ENCODE measurements around the gene WDR45B.

WDR45B gene

GRCh38 chr17:82677353-82677925 is 29.2 kb upstream of the WDR45B start:
- in situ Hi-C loops (cut with MboI; ENCODE audit: low sequenced_read_pairs), result no loop called here

GRCh38 chr17:82675476-82676245 is 27.4 kb upstream of the WDR45B start:
- in situ Hi-C loops (cut with MboI; ENCODE audit: low sequenced_read_pairs), result no loop called here

- in situ Hi-C loops (cut with MboI; ENCODE audit: low sequenced_read_pairs), result no loop called here
Measured at GRCh38 chr17:82674656-82675475, 26.6 kb upstream of the WDR45B start.

GRCh38 chr17:82670661-82671450 is 22.6 kb upstream of the WDR45B start:
- in situ Hi-C loops (cut with MboI; ENCODE audit: low sequenced_read_pairs), result no loop called here

- in situ Hi-C loops (cut with MboI; ENCODE audit: low sequenced_read_pairs), result no loop called here
Measured at GRCh38 chr17:82668631-82669099, 20.4 kb upstream of the WDR45B start.

- in situ Hi-C loops (cut with MboI; ENCODE audit: low sequenced_read_pairs), result no loop called here
Measured at GRCh38 chr17:82668024-82668630, 19.9 kb upstream of the WDR45B start.

- in situ Hi-C loops (cut with MboI; ENCODE audit: low sequenced_read_pairs), result no loop called here
Measured at GRCh38 chr17:82667668-82668000, 19.4 kb upstream of the WDR45B start.

GRCh38 chr17:82666931-82667667 is 18.9 kb upstream of the WDR45B start:
- in situ Hi-C loops (cut with MboI; ENCODE audit: low sequenced_read_pairs), result no loop called here

GRCh38 chr17:82665891-82666290 is 17.6 kb upstream of the WDR45B start:
- in situ Hi-C loops (cut with MboI; ENCODE audit: low sequenced_read_pairs), result no loop called here

- in situ Hi-C loops (cut with MboI; ENCODE audit: low sequenced_read_pairs), result no loop called here
Measured at GRCh38 chr17:82665217-82665616, 17.0 kb upstream of the WDR45B start.

- in situ Hi-C loops (cut with MboI; ENCODE audit: low sequenced_read_pairs), result no loop called here
Measured at GRCh38 chr17:82664701-82665182, 16.5 kb upstream of the WDR45B start.

GRCh38 chr17:82664276-82664575 is 16.0 kb upstream of the WDR45B start:
- in situ Hi-C loops (cut with MboI; ENCODE audit: low sequenced_read_pairs), result no loop called here

- in situ Hi-C loops (cut with MboI; ENCODE audit: low sequenced_read_pairs), result no loop called here
Measured at GRCh38 chr17:82663381-82664275, 15.4 kb upstream of the WDR45B start.

GRCh38 chr17:82662711-82663261 is 14.5 kb upstream of the WDR45B start:
- in situ Hi-C loops (cut with MboI; ENCODE audit: low sequenced_read_pairs), result no loop called here

- in situ Hi-C loops (cut with MboI; ENCODE audit: low sequenced_read_pairs), result no loop called here
Measured at GRCh38 chr17:82661717-82662683, 13.8 kb upstream of the WDR45B start.

- in situ Hi-C loops (cut with MboI; ENCODE audit: low sequenced_read_pairs), result no loop called here
Measured at GRCh38 chr17:82659886-82660285, 11.6 kb upstream of the WDR45B start.

- in situ Hi-C loops (cut with MboI; ENCODE audit: low sequenced_read_pairs), result no loop called here
Measured at GRCh38 chr17:82658796-82659452, 10.7 kb upstream of the WDR45B start.
